ENCODE measurements around the gene EYS. TPM values are rescaled to one million over a fixed set of nuclear protein-coding genes. Genes with fewer than 3 reads are reported as not detected.

EYS gene
- total and polyA plus RNA-seq, 9 of the 15 experiments (the other 6 are each of a cell fraction or from before 2014, with no cell fraction given) = 0.03 to 0.36 (median 0.10) TPM; not detected in 2

GRCh38 chr6:65461121-65461520, 245.9 kb downstream of the EYS start (continued):
- TF ChIP-seq SAFB (IDR thresholded peaks at IDR 0.05; ENCODE audit: borderline replicate concordance, low read depth, low read length) (no peak), PHTF2 (CRISPR knock-in tag; IDR thresholded peaks at IDR 0.05) (no peak), ZNF717 (CRISPR knock-in tag; IDR thresholded peaks at IDR 0.05) (no peak), ZNF140 (CRISPR knock-in tag; IDR thresholded peaks at IDR 0.05) (no peak), KAT7 (CRISPR knock-in tag; IDR thresholded peaks at IDR 0.05; ENCODE audit: borderline replicate concordance) (no peak), MAX (CRISPR knock-in tag; IDR thresholded peaks at IDR 0.05) (no peak), NEUROD1 (IDR thresholded peaks at IDR 0.05; ENCODE audit: borderline replicate concordance, low read depth, low read length, partially characterized antibody) (no peak), HMGXB4 (CRISPR knock-in tag; IDR thresholded peaks at IDR 0.05) (no peak), GTF2F1 (IDR thresholded peaks at IDR 0.05; ENCODE audit: low read depth, low read length) (no peak), TBL1XR1 (IDR thresholded peaks at IDR 0.05; ENCODE audit: low read length in 2 of 2) (peak in 1 of 2 experiments; percentile 53; a peak in 2 of 4 replicates), TRIM24 (IDR thresholded peaks at IDR 0.05) (0 out of 4 replicates have a peak, but pooled peaks have one; percentile 29 to 42), SMARCB1 (IDR thresholded peaks at IDR 0.05; ENCODE audit: insufficient read length, low read depth) (no peak), ZSCAN29 (IDR thresholded peaks at IDR 0.05) (no peak), ARID3B (CRISPR knock-in tag; IDR thresholded peaks at IDR 0.05; ENCODE audit: borderline replicate concordance) (no peak), OTX1 (CRISPR knock-in tag; IDR thresholded peaks at IDR 0.05) (no peak), JUND (IDR thresholded peaks at IDR 0.05; ENCODE audit: borderline replicate concordance, low read depth, low read length) (peak; percentile 69), JUND (tag; IDR thresholded peaks at IDR 0.05; ENCODE audit: borderline replicate concordance, low read depth, low read length) (peak; percentile 36; the same call in 1 of the 3 replicates), CAMTA2 (CRISPR knock-in tag; conservative IDR thresholded peaks at IDR 0.05) (no peak), ATF2 (CRISPR knock-in tag; IDR thresholded peaks at IDR 0.05) (no peak), ZNF280B (CRISPR knock-in tag; IDR thresholded peaks at IDR 0.05) (no peak), ILK (tag; IDR thresholded peaks at IDR 0.05; ENCODE audit: borderline replicate concordance, low read depth) (no peak), HOXB6 (CRISPR knock-in tag; IDR thresholded peaks at IDR 0.05; ENCODE audit: borderline replicate concordance) (no peak), KLF1 (tag; IDR thresholded peaks at IDR 0.05) (no peak), ZNF77 (CRISPR knock-in tag; IDR thresholded peaks at IDR 0.05) (no peak), ZNF124 (CRISPR knock-in tag; IDR thresholded peaks at IDR 0.05) (no peak), HMG20B (CRISPR knock-in tag; IDR thresholded peaks at IDR 0.05) (no peak)
